Left renal pelvis (tissue), 4 donors: Measurements from ENCODE around the gene SEMA4C. TPM values are rescaled to one million over a fixed set of nuclear protein-coding genes. Genes with fewer than 3 reads are reported as not detected.

ENCODE experiments used
- DNase-seq, 4 donors: peaks; one replicate each; pipeline ENCODE4 v3.0.0-alpha.2; 2013; ENCODE audit warnings: low read depth in 4 of 4, low spot score in 3 of 4
- polyA plus RNA-seq, 4 donors: library from polyadenylated mRNA; unstranded; fragments of 120-200 nt; gene quantifications; one replicate each; pipeline ENCODE4 v1.2.1, GENCODE V29; 2013; ENCODE audit not compliant: insufficient read length in 4 of 4

The SEMA4C gene
- 10 to 100 TPM; 34.4 to 47.9 (median 41.0) TPM for polyA plus RNA-seq

GRCh38 chr2:96869822-96870625, at the start of gene SEMA4C:
Gene SEMA4C (minus strand): TSS chr2:96870080. CDS start chr2:96867886, 2,194 bp downstream.
- DNase-seq, result no peak

- no peak for DNase-seq
These were observed 49.1 kb upstream of the SEMA4C start for GRCh38 chr2:96918754-96919550.

GRCh38 chr2:96918092-96918753, 48.3 kb upstream of the SEMA4C start:
- no peak for DNase-seq

- no peak for DNase-seq
These were observed 47.0 kb upstream of the SEMA4C start for GRCh38 chr2:96916646-96917543.

- DNase-seq, result no peak
These were observed 46.3 kb upstream of the SEMA4C start for GRCh38 chr2:96916156-96916630.

GRCh38 chr2:96914332-96914731, 44.5 kb upstream of the SEMA4C start:
- DNase-seq, result no peak

GRCh38 chr2:96913398-96914202, 43.7 kb upstream of the SEMA4C start:
- DNase-seq, result no peak

- DNase-seq, result no peak
These were observed 43.2 kb upstream of the SEMA4C start for GRCh38 chr2:96913117-96913397.

GRCh38 chr2:96912346-96913116, 42.7 kb upstream of the SEMA4C start:
- DNase-seq, result no peak

GRCh38 chr2:96909611-96910021, 39.7 kb upstream of the SEMA4C start:
- DNase-seq, result no peak

GRCh38 chr2:96907115-96908041, 37.5 kb upstream of the SEMA4C start:
- DNase-seq, result no peak

- DNase-seq, result no peak
These were observed 36.8 kb upstream of the SEMA4C start for GRCh38 chr2:96906729-96907114.

- DNase-seq, result no peak
These were observed 33.9 kb upstream of the SEMA4C start for GRCh38 chr2:96903815-96904214.

- no peak for DNase-seq
These were observed 33.4 kb upstream of the SEMA4C start for GRCh38 chr2:96903318-96903717.

- DNase-seq, result no peak
These were observed 30.4 kb upstream of the SEMA4C start for GRCh38 chr2:96900237-96900636.

GRCh38 chr2:96899413-96899741, 29.5 kb upstream of the SEMA4C start:
- DNase-seq, result no peak

- no peak for DNase-seq
These were observed 28.9 kb upstream of the SEMA4C start for GRCh38 chr2:96898641-96899412.
